AG04450 (cell line): ENCODE measurements around the gene MCL1. TPM values are rescaled to one million over a fixed set of nuclear protein-coding genes. Genes with fewer than 3 reads are reported as not detected.

Experiments used
- CTCF ChIA-PET: fragments of 300-600, 350-600 bp; formaldehyde crosslinking; extraction: SDS; loops from one replicate; lab custom pipeline; 2022; ENCODE audit warnings: antibody characterized with exemption, inconsistent platforms; lab: Charles Lee
- POLR2A ChIA-PET: fragments of 350-600 bp; formaldehyde crosslinking; extraction: SDS; loops from one replicate; lab custom pipeline; 2021; ENCODE audit warnings: antibody characterized with exemption, inconsistent platforms; lab: Yijun Ruan, JAX
- DNase-seq: peaks from one replicate; pipeline ENCODE4 v3.0.0-alpha.2; 2011; ENCODE audit warnings: low read depth, low spot score
- H3K27ac ChIP-seq: one replicate; pipeline ENCODE4 v1.5.1; 2012; ENCODE audit warnings: low read depth, low read length, control low read depth
- H3K27me3 ChIP-seq: one replicate; pipeline ENCODE4 v1.6.0; 2012; ENCODE audit warnings: low read length; ENCODE audit not compliant: control insufficient read depth, insufficient read depth
- H3K4me3 ChIP-seq: 2 replicates; pipeline ENCODE4 v1.5.1; 2011; ENCODE audit warnings: mild to moderate bottlenecking, low read depth, low read length, control low read depth
- H3K9me3 ChIP-seq: 2 replicates; pipeline ENCODE4 v1.5.1; 2012; ENCODE audit warnings: low read length; ENCODE audit not compliant: control insufficient read depth, insufficient read depth
- polyA plus RNA-seq: library from polyadenylated mRNA; depleted of rRNA; stranded (reverse); fragments of >200 nt; gene quantifications from 2 replicates; pipeline ENCODE4 v1.2.3, GENCODE V29; 2011
- TF ChIP-seq, protein P1 (sequence below): IDR thresholded peaks from 2 replicates; pipeline ENCODE4 v1.5.1; 2011; ENCODE audit warnings: low read depth, low read length, control low read depth, inconsistent platforms

MCL1 gene
- polyA plus RNA-seq, 1 experiment = 138 TPM

DNA sequence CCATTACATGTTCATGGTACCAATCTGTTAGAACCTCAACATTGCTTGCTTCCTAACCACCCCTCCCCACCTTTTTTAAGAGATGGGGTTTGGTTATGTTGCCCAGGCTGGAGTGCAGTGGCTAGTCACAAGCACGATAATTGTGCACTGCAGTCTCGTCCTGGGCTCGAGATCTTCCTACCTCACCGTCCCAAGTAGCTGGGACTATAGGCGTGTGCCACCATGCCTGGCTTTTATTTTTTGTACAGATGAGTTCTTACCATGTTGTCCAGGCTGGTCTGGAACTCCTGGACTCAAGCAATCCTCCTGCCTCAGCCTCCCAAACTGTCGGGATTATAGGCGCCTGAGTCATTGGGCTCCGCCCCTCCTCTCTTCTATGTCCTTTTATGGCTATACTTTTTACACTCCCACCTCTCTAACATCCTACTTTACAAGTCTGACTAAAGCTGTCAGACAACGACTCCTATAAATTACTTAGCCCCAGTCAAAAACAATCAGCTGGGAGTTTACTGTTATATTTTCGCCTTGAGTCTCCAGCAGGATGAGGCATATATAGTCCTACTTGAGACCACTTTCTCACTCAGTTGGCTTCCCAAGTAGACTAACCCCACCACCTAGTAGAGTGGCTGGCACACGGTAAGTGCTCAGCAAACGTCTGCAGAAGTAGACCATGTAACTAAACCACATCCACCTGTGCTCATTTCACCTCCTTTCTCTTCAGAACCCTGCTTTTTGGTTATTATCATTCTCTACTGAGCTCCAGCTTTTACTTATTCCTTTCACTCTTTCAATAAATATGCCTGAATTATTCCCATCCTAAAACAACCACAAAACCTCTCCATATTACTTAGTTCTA is 36.2 kb upstream of the MCL1 start:
- Histone ChIP-seq H3K27me3 (no peaks in the 10 kb centered on the region), H3K27ac (no peak overlapping the region), H3K4me3 (no peak overlapping the region), H3K9me3 (no peaks in the 10 kb centered on the region)
- no peak for DNase-seq
- TF ChIP-seq, protein P1, sequence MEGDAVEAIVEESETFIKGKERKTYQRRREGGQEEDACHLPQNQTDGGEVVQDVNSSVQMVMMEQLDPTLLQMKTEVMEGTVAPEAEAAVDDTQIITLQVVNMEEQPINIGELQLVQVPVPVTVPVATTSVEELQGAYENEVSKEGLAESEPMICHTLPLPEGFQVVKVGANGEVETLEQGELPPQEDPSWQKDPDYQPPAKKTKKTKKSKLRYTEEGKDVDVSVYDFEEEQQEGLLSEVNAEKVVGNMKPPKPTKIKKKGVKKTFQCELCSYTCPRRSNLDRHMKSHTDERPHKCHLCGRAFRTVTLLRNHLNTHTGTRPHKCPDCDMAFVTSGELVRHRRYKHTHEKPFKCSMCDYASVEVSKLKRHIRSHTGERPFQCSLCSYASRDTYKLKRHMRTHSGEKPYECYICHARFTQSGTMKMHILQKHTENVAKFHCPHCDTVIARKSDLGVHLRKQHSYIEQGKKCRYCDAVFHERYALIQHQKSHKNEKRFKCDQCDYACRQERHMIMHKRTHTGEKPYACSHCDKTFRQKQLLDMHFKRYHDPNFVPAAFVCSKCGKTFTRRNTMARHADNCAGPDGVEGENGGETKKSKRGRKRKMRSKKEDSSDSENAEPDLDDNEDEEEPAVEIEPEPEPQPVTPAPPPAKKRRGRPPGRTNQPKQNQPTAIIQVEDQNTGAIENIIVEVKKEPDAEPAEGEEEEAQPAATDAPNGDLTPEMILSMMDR = no peak
- CTCF ChIA-PET = interaction anchor here (1.1 to 2.6 kb wide), 2 partner anchors 55 to 197 kb away, joined by 8 to 11 read pairs; no protein-coding TSS in a partner anchor
- POLR2A ChIA-PET = interaction anchor here (1.5 kb wide), 1 partner anchor 36 kb away, joined by 6 read pairs; the partner anchor contains the start of gene MCL1

DNA sequence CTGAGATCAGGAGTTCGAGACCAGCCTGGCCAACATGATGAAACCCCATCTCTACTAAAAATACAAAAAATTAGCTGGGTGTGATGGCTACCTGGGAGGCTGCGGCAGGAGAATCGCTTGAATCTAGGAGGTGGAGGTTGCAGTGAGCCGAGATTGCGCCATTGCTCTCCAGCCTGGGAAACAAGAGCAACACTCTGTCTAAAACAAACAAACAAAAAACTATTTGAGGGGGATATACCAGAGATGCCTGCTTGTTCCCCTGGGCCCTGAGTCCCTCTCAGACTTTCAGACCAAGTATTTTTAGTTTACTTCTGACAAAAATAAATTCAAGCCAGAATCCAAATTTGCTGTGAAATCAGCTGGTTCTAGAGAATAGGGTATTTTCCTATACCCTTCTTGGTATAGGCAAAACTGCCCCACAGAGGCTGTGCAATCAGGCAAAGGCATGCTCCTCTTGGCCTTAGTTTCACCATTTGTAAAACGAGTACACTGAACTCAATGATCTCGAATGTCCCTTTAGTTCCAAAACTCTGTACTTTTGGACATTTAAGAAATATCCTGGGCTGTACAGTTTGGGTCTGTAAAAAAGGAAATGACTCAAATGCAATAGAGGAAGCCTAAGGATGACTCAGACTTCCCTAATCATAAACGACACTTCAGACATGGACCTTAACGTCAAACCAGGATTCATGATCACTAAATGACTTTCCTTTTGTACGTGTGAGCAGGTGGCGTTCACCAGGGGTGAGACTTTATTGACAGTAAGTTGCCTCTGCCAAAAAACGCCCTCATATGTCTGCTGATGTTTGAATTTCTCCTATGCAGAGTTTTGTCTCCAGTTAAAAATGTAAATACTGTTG is 33.9 kb upstream of the MCL1 start:
- Histone ChIP-seq H3K27me3 (no peaks in the 10 kb centered on the region), H3K9me3 (no peaks in the 10 kb centered on the region; the same call in 1 of the 2 replicates), H3K27ac (peak overlapping the region; percentile 85), H3K4me3 (peak overlapping the region; percentile 5; the same call in 1 of the 2 replicates)
- TF ChIP-seq, protein P1 = no peak
- no peak for DNase-seq
- POLR2A ChIA-PET = interaction anchor here (1.1 to 2.0 kb wide), 6 partner anchors 16 to 52 kb away, joined by 4 to 9 read pairs (median 5); partner anchors contain the start of genes ENSA and MCL1
- CTCF ChIA-PET = interaction anchor here (0.6 to 2.1 kb wide), 3 partner anchors 49 to 543 kb away, joined by 3 to 10 read pairs (median 3); partner anchors contain the start of gene TNFAIP8L2

DNA sequence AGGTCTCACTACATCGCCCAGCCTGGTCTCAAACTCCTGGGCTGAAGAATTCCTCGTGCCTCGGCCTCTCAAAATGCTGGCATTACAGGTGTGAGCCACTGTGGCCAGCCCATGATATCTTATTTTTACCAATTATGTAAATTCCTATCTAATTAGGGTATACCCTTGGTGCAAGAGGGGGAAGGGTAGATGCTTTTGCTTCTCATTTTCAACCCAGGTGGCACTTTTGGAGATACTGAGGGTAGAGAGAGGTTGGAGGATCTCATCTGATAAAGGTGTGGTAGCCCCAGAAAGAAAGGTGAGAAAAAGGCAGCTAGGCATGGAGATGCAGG is 32.6 kb upstream of the MCL1 start:
- ChIA-PET POLR2A (interaction anchor here (0.9 to 2.0 kb wide), 3 partner anchors 32 to 50 kb away, joined by 3 to 7 read pairs (median 4); partner anchors contain the start of gene MCL1), CTCF (no interaction called here)
- H3K27ac ChIP-seq = peak overlapping the region; percentile 89
- no peaks in the 10 kb centered on the region for H3K27me3 ChIP-seq
- TF ChIP-seq, protein P1 = no peak
- DNase-seq = no peak
- no peak overlapping the region for H3K4me3 ChIP-seq
- no peaks in the 10 kb centered on the region; the same call in 1 of the 2 replicates for H3K9me3 ChIP-seq

DNA sequence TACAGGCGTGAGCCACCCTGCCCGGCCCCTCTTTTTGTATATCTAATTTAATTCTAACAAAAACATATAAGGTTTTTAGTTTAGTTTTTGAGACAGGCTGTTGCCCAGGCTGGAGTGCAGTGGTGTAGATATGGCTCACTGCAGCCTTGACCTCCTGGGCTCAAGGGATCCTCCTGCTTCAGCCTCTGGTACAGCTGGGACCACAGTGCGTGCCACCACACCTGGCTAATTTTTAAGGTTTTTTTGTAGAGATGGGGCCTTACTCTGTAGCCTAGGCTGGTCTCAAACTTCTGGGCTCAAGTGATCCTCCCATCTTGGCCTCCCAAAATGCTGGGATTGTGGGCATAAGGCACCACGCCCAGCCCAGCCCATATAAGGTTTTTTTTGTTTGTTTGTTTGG is 31.2 kb upstream of the MCL1 start:
- Histone ChIP-seq H3K27me3 (no peaks in the 10 kb centered on the region), H3K4me3 (no peak overlapping the region), H3K27ac (peak overlapping the region; percentile 57), H3K9me3 (no peaks in the 10 kb centered on the region; the same call in 1 of the 2 replicates)
- no peak for DNase-seq
- ChIA-PET POLR2A (no interaction called here), CTCF (interaction anchor here (1.9 to 2.6 kb wide), 2 partner anchors 11 to 50 kb away, joined by 6 to 15 read pairs; no protein-coding TSS in a partner anchor)
- TF ChIP-seq, protein P1 = no peak
